HFFc6 (cell line): ENCODE measurements around the gene SPATA6L. TPM values are rescaled to one million over a fixed set of nuclear protein-coding genes. Genes with fewer than 3 reads are reported as not detected.

Experiments used
- DNase-seq: peaks from one replicate; pipeline ENCODE4 v3.0.0-alpha.2; 2018
- H3K27ac Mint-ChIP-seq: 2 replicates; pipeline ENCODE4 v1.8.0; 2020; ENCODE audit warnings: mild to moderate bottlenecking, mixed read lengths
- H3K27me3 Mint-ChIP-seq: 2 replicates; pipeline ENCODE4 v1.8.0; 2021; ENCODE audit warnings: mild to moderate bottlenecking, moderate library complexity, mixed read lengths; ENCODE audit not compliant: insufficient read depth
- H3K36me3 Mint-ChIP-seq: 2 replicates; pipeline ENCODE4 v1.8.0; 2021; ENCODE audit warnings: low read depth, mixed read lengths
- H3K4me1 Mint-ChIP-seq: 2 replicates; pipeline ENCODE4 v1.8.0; 2020; ENCODE audit warnings: low read depth, mixed read lengths
- H3K4me3 Mint-ChIP-seq: 2 replicates; pipeline ENCODE4 v1.8.0; 2020; ENCODE audit warnings: mild to moderate bottlenecking, moderate library complexity, mixed read lengths
- H3K9me3 Mint-ChIP-seq: 2 replicates; pipeline ENCODE4 v1.8.0; 2020; ENCODE audit warnings: mild to moderate bottlenecking, mixed read lengths
- CTCF ChIP-seq: fragments of 200-600 bp; sonication (generic); IDR thresholded peaks from 2 replicates; pipeline ENCODE4 v1.5.0; 2021; ENCODE audit warnings: antibody characterized with exemption, mild to moderate bottlenecking
- total RNA-seq, 6 experiments: library from RNA; stranded (reverse); fragmentation: NEBNext Ultra II Directional; extraction: Animal tissue kit (Norgen Biotek cat#: 25700); gene quantifications; 2 replicates in 1 of 6; 3 replicates in 5 of 6; pipeline ENCODE4 v1.2.3, GENCODE V29; 2021

SPATA6L gene
- total RNA-seq, 6 experiments from 2014 or later: 0.27 to 0.73 (median 0.54) TPM; not detected in 2

- peaks cover 5% of the 10 kb centered on the region; the same call in 1 of the 2 replicates for H3K36me3 Mint-ChIP-seq
- peak overlapping the region; percentile 89 for H3K4me3 Mint-ChIP-seq
- H3K4me1 Mint-ChIP-seq: peaks cover 56% of the 10 kb centered on the region
- TF ChIP-seq CTCF: no peak
- no peaks in the 10 kb centered on the region for H3K9me3 Mint-ChIP-seq
- no peaks in the 10 kb centered on the region; the same call in 1 of the 2 replicates for H3K27me3 Mint-ChIP-seq
- H3K27ac Mint-ChIP-seq: no peak overlapping the region
- no peak for DNase-seq
Measured at GRCh38 chr9:4665357-4665756, 923 bp downstream of the SPATA6L start.

GRCh38 chr9:4663956-4664355, 2.3 kb downstream of the SPATA6L start:
- H3K36me3 Mint-ChIP-seq: peaks cover 5% of the 10 kb centered on the region; the same call in 1 of the 2 replicates
- peak overlapping the region; percentile 89; the same call in 1 of the 2 replicates for H3K4me3 Mint-ChIP-seq
- H3K27me3 Mint-ChIP-seq: no peaks in the 10 kb centered on the region; the same call in none of the 2 replicates
- DNase-seq: no peak
- H3K4me1 Mint-ChIP-seq: peaks cover 56% of the 10 kb centered on the region
- H3K9me3 Mint-ChIP-seq: no peaks in the 10 kb centered on the region
- TF ChIP-seq CTCF: no peak
- H3K27ac Mint-ChIP-seq: no peak overlapping the region

DNA sequence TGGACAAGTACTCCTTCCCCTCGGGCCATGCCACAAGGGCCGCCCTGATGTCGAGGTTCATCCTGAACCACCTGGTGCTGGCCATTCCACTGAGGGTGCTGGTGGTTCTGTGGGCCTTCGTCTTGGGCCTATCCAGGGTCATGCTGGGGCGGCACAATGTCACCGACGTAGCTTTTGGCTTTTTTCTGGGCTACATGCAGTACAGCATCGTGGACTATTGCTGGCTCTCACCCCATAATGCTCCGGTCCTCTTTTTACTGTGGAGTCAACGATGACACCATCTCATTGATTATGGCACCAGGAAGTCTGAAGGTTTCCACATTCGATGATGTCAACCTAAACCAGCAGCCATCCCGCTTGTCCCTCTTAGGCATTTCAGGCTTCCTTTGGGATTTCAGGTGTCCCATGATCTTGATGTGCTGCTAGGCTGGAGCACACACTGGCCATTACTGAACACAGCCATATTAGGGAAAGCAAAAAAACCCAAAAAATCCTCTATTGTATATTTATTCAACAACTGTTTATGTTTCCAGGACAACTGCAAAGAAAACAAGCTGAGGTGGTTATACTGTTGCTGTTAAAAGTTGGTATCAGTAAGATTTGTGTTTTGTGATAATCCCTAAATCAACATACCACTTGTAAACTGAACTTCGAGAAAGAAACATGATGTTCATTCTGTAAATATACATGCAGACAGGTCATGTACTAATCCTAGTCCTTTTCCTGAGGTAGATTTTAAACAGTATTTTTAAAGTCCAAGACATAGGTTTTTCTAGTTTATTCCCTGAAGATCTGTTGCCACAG, 3.1 kb downstream of the SPATA6L start:
- Mint-ChIP-seq H3K4me1 (peaks cover 56% of the 10 kb centered on the region), H3K4me3 (peak overlapping the region; percentile 89), H3K27me3 (no peaks in the 10 kb centered on the region; the same call in 1 of the 2 replicates), H3K27ac (peak overlapping the region; percentile 82), H3K36me3 (peaks cover 5% of the 10 kb centered on the region; the same call in 1 of the 2 replicates), H3K9me3 (no peaks in the 10 kb centered on the region)
- no peak for DNase-seq
- TF ChIP-seq CTCF: no peak

GRCh38 chr9:4662108-4662988, 3.9 kb downstream of the SPATA6L start, which contains the start of gene PLPP6:
TSS of gene PLPP6 (plus strand) at chr9:4662294. CDS start at chr9:4662376, 82 bp downstream.
- peak within 1 kb of the TSS; percentile 89 for H3K4me3 Mint-ChIP-seq
- no peaks in the 10 kb centered on the region for H3K9me3 Mint-ChIP-seq
- peak; percentile 86 for DNase-seq
- TF ChIP-seq CTCF: peak; percentile 70
- H3K27ac Mint-ChIP-seq: peak within 1 kb of the TSS; percentile 82
- no peaks in the 10 kb centered on the region; the same call in 1 of the 2 replicates for H3K27me3 Mint-ChIP-seq
- H3K4me1 Mint-ChIP-seq: peaks cover 56% of the 10 kb centered on the region
- H3K36me3 Mint-ChIP-seq: peaks cover 5% of the 10 kb centered on the region; the same call in 1 of the 2 replicates

- Mint-ChIP-seq H3K4me1 (peaks cover 54% of the 10 kb centered on the region), H3K9me3 (no peaks in the 10 kb centered on the region), H3K27ac (peak overlapping the region; percentile 77), H3K27me3 (no peaks in the 10 kb centered on the region; the same call in 1 of the 2 replicates), H3K4me3 (peak overlapping the region; percentile 89), H3K36me3 (peaks cover 5% of the 10 kb centered on the region; the same call in 1 of the 2 replicates)
- no peak for DNase-seq
- TF ChIP-seq CTCF: no peak
Measured at GRCh38 chr9:4661611-4662010, 4.7 kb downstream of the SPATA6L start.
